ENCODE data around the gene EHMT1. TPM values are rescaled to one million over a fixed set of nuclear protein-coding genes. Genes with fewer than 3 reads are reported as not detected.
A peak's percentile ranks its signal among the peaks of the same experiment; 100 is the strongest.

Gene EHMT1
- total RNA-seq, 2 experiments from 2014 or later: 145 to 295 TPM

GRCh38 chr9:137666513-137666822 is 47.7 kb downstream of the EHMT1 start:
- Histone ChIP-seq H3K27ac (ENCODE audit: low read depth, low read length, poor library complexity, severe bottlenecking) (peak overlapping the region; percentile 95), H3K4me1 (ENCODE audit: insufficient read depth, low read length, poor library complexity, severe bottlenecking) (peaks cover 98% of the 10 kb centered on the region), H3K4me3 (ENCODE audit: low read depth, low read length, poor library complexity, severe bottlenecking) (peak overlapping the region; percentile 58), H3K4me2 (ENCODE audit: low read length) (peak overlapping the region; percentile 81), H3K79me2 (ENCODE audit: insufficient read depth, low read depth, low read length) (peaks cover 97% of the 10 kb centered on the region), H3K9me3 (ENCODE audit: low read length) (no peaks in the 10 kb centered on the region), H3K36me3 (ENCODE audit: insufficient read depth, low read length) (peaks cover 54% of the 10 kb centered on the region), H2AFZ (ENCODE audit: low read length) (no peak overlapping the region), H4K20me1 (ENCODE audit: insufficient read depth, low read length) (no peaks in the 10 kb centered on the region), H3K9me2 (ENCODE audit: insufficient read depth, low read length) (no peaks in the 10 kb centered on the region)
- no peak for TF ChIP-seq CTCF (conservative IDR thresholded peaks at IDR 0.05; ENCODE audit: low read length)
- no peak for TF ChIP-seq EZH2phosphoT487 (IDR thresholded peaks at IDR 0.05; ENCODE audit: borderline replicate concordance, low read depth, low read length)
- no peak for DNase-seq (ENCODE audit: low spot score)
- ChIA-PET CTCF (ENCODE audit: unreplicated experiment) (no interaction called here), POLR2A (interaction anchor here (0.6 to 2.5 kb wide), 6 partner anchors 8 to 43 kb away, joined by 3 to 10 read pairs (median 4); no protein-coding TSS in a partner anchor)
- TSS peak; percentile 99 for BruUV-seq (replicated peaks)
- intact Hi-C loops (cut with micrococcal nuclease; ENCODE audit: unreplicated experiment): loop anchor here (2.0 kb wide), 1 partner anchor 46 kb away; no protein-coding TSS in a partner anchor

DNA sequence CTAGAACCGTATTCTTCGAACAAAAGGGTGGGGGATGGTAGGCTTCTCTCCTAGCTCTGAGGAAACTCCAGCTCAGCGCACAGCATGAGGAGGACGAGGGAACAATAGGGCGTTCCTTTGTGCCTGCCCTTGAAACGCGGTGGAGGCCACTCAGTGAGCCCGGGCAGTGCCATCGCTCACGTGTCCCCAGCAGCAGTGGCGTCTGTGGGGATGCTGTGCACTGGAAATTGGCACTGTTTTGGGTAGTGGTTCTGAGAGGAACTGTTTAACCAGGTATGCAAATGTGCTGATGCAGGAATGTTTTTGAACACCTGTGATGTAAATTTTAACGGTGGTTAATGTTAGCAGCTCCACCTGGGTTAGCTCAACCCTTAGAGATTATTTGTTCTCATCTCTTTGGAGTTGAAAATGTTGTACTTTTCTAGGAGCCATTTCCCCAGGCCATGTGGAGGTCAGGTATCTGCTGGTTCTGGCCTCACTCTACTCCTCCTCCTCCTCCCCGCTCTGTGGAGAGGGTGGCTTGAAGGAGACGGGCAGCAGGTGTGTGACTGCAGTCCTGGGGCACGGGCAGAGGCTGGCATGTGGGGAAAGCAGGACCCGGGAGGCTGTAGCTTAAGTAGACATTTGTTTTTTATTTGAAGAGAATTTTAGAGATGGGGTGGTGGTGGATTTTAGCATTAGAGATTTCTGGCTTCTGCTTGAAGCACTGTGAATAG is 48.3 kb downstream of the EHMT1 start:
- peak; percentile 90 for DNase-seq (ENCODE audit: low spot score)
- Histone ChIP-seq H3K4me1 (ENCODE audit: insufficient read depth, low read length, poor library complexity, severe bottlenecking) (peaks cover 98% of the 10 kb centered on the region), H3K9me2 (ENCODE audit: insufficient read depth, low read length) (no peaks in the 10 kb centered on the region), H3K4me2 (ENCODE audit: low read length) (peak overlapping the region; percentile 81), H2AFZ (ENCODE audit: low read length) (no peak overlapping the region), H3K27ac (ENCODE audit: low read depth, low read length, poor library complexity, severe bottlenecking) (peak overlapping the region; percentile 95), H3K36me3 (ENCODE audit: insufficient read depth, low read length) (peaks cover 48% of the 10 kb centered on the region), H3K9me3 (ENCODE audit: low read length) (no peaks in the 10 kb centered on the region), H4K20me1 (ENCODE audit: insufficient read depth, low read length) (no peaks in the 10 kb centered on the region), H3K4me3 (ENCODE audit: low read depth, low read length, poor library complexity, severe bottlenecking) (peak overlapping the region; percentile 58), H3K79me2 (ENCODE audit: insufficient read depth, low read depth, low read length) (peaks cover 97% of the 10 kb centered on the region)
- BruUV-seq (replicated peaks): no TSS peak
- intact Hi-C loops (cut with micrococcal nuclease; ENCODE audit: unreplicated experiment): loop anchor here (2.0 kb wide), 1 partner anchor 46 kb away; no protein-coding TSS in a partner anchor
- ChIA-PET POLR2A (interaction anchor here (0.5 to 2.5 kb wide), 8 partner anchors 8 to 75 kb away, joined by 3 to 10 read pairs (median 3); no protein-coding TSS in a partner anchor), CTCF (ENCODE audit: unreplicated experiment) (no interaction called here)
- TF ChIP-seq EZH2phosphoT487 (IDR thresholded peaks at IDR 0.05; ENCODE audit: borderline replicate concordance, low read depth, low read length) (no peak), CTCF (conservative IDR thresholded peaks at IDR 0.05; ENCODE audit: low read length) (no peak)

- intact Hi-C loops (cut with micrococcal nuclease; ENCODE audit: unreplicated experiment): no loop called here
- H3K4me1 ChIP-seq (ENCODE audit: insufficient read depth, low read length, poor library complexity, severe bottlenecking): peaks cover 100% of the 10 kb centered on the region
- H3K36me3 ChIP-seq (ENCODE audit: insufficient read depth, low read length): peaks cover 46% of the 10 kb centered on the region
- no peaks in the 10 kb centered on the region for H4K20me1 ChIP-seq (ENCODE audit: insufficient read depth, low read length)
- H3K27ac ChIP-seq (ENCODE audit: low read depth, low read length, poor library complexity, severe bottlenecking): peak overlapping the region; percentile 95
- POLR2A ChIA-PET: interaction anchor here (0.6 to 1.0 kb wide), 2 partner anchors 8 to 17 kb away, joined by 3 read pairs; no protein-coding TSS in a partner anchor
- TF ChIP-seq CTCF (conservative IDR thresholded peaks at IDR 0.05; ENCODE audit: low read length): no peak
- no peak for TF ChIP-seq EZH2phosphoT487 (IDR thresholded peaks at IDR 0.05; ENCODE audit: borderline replicate concordance, low read depth, low read length)
- no peaks in the 10 kb centered on the region for H3K9me2 ChIP-seq (ENCODE audit: insufficient read depth, low read length)
- H3K9me3 ChIP-seq (ENCODE audit: low read length): no peaks in the 10 kb centered on the region
- no peak for DNase-seq (ENCODE audit: low spot score)
- CTCF ChIA-PET (ENCODE audit: unreplicated experiment): interaction anchor here (0.7 kb wide), 1 partner anchor 47 kb away, joined by 4 read pairs; no protein-coding TSS in a partner anchor
- peak overlapping the region; percentile 58 for H3K4me3 ChIP-seq (ENCODE audit: low read depth, low read length, poor library complexity, severe bottlenecking)
- BruUV-seq (replicated peaks): no TSS peak
- peak overlapping the region; percentile 81 for H3K4me2 ChIP-seq (ENCODE audit: low read length)
- no peak overlapping the region for H2AFZ ChIP-seq (ENCODE audit: low read length)
- peaks cover 91% of the 10 kb centered on the region for H3K79me2 ChIP-seq (ENCODE audit: insufficient read depth, low read depth, low read length)
Observed at GRCh38 chr9:137668203-137668602, 49.4 kb downstream of the EHMT1 start.
